Sigmoid colon (tissue), 7 donors: ENCODE results near the gene RASSF7. TPM values are rescaled to one million over a fixed set of nuclear protein-coding genes. Genes with fewer than 3 reads are reported as not detected.

ENCODE experiments used
- DNase-seq: peaks from one replicate; pipeline ENCODE4 v3.0.0-alpha.2; 2019
- H3K27ac ChIP-seq, 4 donors: fragments of 200-600 bp; sonication (generic); one replicate each; pipeline ENCODE4 v1.5.1; 2016 to 2019; ENCODE audit warnings: mild to moderate bottlenecking in 1 of 4
- H3K27me3 ChIP-seq, 3 donors: fragments of 200-600 bp; sonication (generic); one replicate each; pipeline ENCODE4 v1.5.1; 2019; ENCODE audit warnings: mild to moderate bottlenecking in 1 of 3
- H3K36me3 ChIP-seq, 4 donors: fragments of 200-600 bp; sonication (generic); one replicate each; pipeline ENCODE4 v1.5.1; 2016 to 2019
- H3K4me1 ChIP-seq, 4 donors: fragments of 200-600 bp; sonication (generic); one replicate each; pipeline ENCODE4 v1.5.1; 2017 to 2019
- H3K4me3 ChIP-seq, 4 donors: fragments of 200-600 bp; sonication (generic); one replicate each; pipeline ENCODE4 v1.5.1; 2017 to 2019; ENCODE audit warnings: mild to moderate bottlenecking in 2 of 4, moderate library complexity in 1 of 4
- H3K9me3 ChIP-seq, 4 donors: fragments of 200-600 bp in 3 of 4; sonication (generic) in 3 of 4; one replicate each; pipeline versions ENCODE4 v1.5.1 to v1.6.1; 2013 to 2019
- EP300 ChIP-seq, 4 donors: sonication (generic); formaldehyde crosslinking; IDR thresholded peaks; one replicate each; pipeline ENCODE4 v1.6.1; 2017; ENCODE audit warnings: antibody characterized with exemption in 4 of 4
- POLR2A ChIP-seq, 2 donors: fragments of 450-650 bp; IDR thresholded peaks; one replicate each; pipeline ENCODE4 v1.6.1; 2016; ENCODE audit warnings: antibody characterized with exemption in 2 of 2, mild to moderate bottlenecking in 2 of 2, moderate library complexity in 2 of 2
- POLR2AphosphoS5 ChIP-seq, 4 donors: sonication (generic); formaldehyde crosslinking; IDR thresholded peaks; one replicate each; pipeline ENCODE4 v1.6.1; 2017; ENCODE audit warnings: antibody characterized with exemption in 4 of 4
- WGBS, 2 donors: extraction: QIAGEN DNeasy Blood & Tissue Kit; methylation state at CpG; one replicate each; pipeline ENCODE4 v1.1.7; 2013; 5-methylcytosine and 5-hydroxymethylcytosine counted together
- intact Hi-C: fragments of 100-400 bp; cut with DNase I; formaldehyde crosslinking; loops from one replicate; pipeline ENCODE4 v1.15.1; 2023
- polyA plus RNA-seq, 3 donors: library from polyadenylated mRNA; stranded (reverse); fragments of 200-250 nt; gene quantifications; one replicate each; pipeline ENCODE4 v1.2.3, GENCODE V29; 2013
- total RNA-seq, 4 donors: library from RNA; depleted of rRNA; stranded (reverse); fragments of >200 nt; gene quantifications; one replicate each; pipeline ENCODE4 v1.1.0, GENCODE V29; 2016
- TF ChIP-seq, protein P1 (sequence below), 4 experiments: fragments of 450-650 bp in 3 of 4; fragments of 200-600 bp in 1 of 4; IDR thresholded peaks; one replicate each; pipeline ENCODE4 v1.5.1; 2016 to 2019; ENCODE audit warnings: antibody characterized with exemption in 4 of 4, mild to moderate bottlenecking in 3 of 4, moderate library complexity in 2 of 4
- donor health status: healthy with polysubstance abuse.
- donor health status: Bipolar disorder and iron deficiency.
- donor health status: healthy.

RASSF7 gene
- total and polyA plus RNA-seq, 7 donors: 3.0 to 122 (median 5.4) TPM

DNA sequence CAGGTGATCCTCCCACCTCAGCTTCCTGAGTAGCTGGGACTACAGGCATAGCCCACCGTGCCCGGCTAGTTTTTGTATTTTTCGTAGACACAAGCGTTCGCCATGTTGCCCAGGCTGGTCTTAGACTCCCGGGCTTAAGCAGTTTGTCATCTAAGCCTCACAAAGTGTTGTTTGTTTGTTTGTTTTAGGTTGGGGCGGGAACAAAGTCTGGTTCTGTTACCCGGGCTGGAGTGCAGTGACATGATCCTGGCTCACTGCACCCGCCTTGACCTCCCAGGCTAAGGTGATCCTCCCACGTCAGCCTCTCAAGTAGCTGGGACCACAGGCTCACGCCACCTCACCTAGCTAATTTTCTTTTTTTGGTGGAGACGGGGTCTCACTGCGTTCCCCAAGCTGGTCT, 42.4 kb downstream of the RASSF7 start:
- Histone ChIP-seq H3K27me3 (no peaks in the 10 kb centered on the region), H3K4me1 (peaks cover 0 to 6% (median 2%) of the 10 kb centered on the region in 4 donors), H3K9me3 (no peaks in the 10 kb centered on the region), H3K36me3 (peaks cover 27 to 99% (median 84%) of the 10 kb centered on the region in 4 donors), H3K27ac (no peak overlapping the region), H3K4me3 (no peak overlapping the region)
- no peak for DNase-seq
- TF ChIP-seq, protein P1, sequence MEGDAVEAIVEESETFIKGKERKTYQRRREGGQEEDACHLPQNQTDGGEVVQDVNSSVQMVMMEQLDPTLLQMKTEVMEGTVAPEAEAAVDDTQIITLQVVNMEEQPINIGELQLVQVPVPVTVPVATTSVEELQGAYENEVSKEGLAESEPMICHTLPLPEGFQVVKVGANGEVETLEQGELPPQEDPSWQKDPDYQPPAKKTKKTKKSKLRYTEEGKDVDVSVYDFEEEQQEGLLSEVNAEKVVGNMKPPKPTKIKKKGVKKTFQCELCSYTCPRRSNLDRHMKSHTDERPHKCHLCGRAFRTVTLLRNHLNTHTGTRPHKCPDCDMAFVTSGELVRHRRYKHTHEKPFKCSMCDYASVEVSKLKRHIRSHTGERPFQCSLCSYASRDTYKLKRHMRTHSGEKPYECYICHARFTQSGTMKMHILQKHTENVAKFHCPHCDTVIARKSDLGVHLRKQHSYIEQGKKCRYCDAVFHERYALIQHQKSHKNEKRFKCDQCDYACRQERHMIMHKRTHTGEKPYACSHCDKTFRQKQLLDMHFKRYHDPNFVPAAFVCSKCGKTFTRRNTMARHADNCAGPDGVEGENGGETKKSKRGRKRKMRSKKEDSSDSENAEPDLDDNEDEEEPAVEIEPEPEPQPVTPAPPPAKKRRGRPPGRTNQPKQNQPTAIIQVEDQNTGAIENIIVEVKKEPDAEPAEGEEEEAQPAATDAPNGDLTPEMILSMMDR (IDR thresholded peaks at IDR 0.05): no peak
- TF ChIP-seq EP300 (IDR thresholded peaks at IDR 0.05) (no peak), POLR2A (IDR thresholded peaks at IDR 0.05) (no peak), POLR2AphosphoS5 (IDR thresholded peaks at IDR 0.05) (no peak)
- intact Hi-C loops: no loop called here
- WGBS, 2 donors: 89 to 93% methylated on average over 13 of the region's 13 CpGs

DNA sequence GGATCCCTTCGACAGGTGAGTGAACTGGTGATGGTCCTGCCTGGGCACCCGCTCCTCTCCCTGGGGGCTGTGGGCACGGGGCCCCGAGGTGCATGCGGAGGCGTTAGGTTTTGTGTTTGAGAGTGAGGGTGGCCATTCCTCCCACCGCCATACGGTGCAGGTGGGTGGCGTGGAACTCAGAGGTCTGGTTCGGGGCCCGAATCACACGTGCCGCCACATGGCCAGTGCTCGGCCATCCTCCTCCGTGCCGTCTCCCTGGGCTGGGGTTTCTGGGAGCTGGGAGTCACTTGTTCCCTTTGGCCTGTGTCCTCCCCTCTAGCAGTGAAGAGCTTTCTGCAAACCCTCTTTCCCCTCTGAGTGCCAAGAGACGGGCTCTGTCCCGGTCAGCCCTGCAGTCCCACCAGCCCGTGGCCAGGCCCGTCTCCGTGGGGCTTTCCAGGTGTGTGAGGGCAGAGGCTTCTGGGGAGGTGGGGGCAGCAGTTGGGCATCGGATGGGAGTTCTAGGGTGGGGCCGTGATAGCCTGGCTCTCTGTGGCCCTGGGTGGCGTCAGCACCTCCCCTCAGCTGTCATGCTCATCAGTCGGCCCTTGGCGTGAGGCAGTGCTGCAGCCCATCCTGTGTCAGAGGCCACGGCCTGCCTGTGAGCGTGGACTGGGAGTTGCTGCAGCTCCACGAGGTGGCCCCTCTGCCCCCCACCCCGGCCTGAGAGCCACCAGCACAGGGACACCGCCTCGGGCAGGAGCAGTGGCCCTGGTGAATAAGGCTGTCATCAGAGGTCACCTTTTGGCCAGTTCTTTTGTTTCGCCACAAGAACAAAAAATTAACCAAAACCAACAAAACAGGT, 44.7 kb downstream of the RASSF7 start:
- peaks cover 35 to 100% (median 89%) of the 10 kb centered on the region in 4 donors for H3K36me3 ChIP-seq
- intact Hi-C loops: no loop called here

DNA sequence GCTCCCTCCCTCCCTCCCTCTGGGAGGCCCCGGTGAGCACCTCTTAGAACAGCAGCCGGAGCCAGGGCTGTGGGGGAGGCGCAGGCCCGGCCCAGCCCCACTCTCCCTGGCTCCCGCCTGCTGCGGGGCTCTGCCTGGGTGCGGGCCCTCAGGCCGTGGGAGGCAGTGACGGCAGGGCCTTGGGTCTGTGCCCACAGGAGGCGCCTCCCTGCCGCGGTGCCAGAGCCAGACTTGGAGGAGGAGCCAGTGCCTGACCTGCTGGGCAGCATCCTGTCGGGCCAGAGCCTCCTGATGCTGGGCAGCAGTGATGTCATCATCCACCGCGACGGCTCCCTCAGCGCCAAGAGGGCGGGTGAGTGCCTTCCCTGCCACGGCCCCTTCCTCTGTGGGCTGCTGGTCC, 45.5 kb downstream of the RASSF7 start:
- Histone ChIP-seq H3K27me3 (no peaks in the 10 kb centered on the region), H3K9me3 (no peaks in the 10 kb centered on the region), H3K36me3 (peaks cover 39 to 100% (median 90%) of the 10 kb centered on the region in 4 donors), H3K4me3 (no peak overlapping the region), H3K4me1 (peaks cover 0 to 6% (median 2%) of the 10 kb centered on the region in 4 donors), H3K27ac (peak overlapping the region; percentile 55 to 77 (median 64))
- TF ChIP-seq POLR2AphosphoS5 (IDR thresholded peaks at IDR 0.05) (peak in 1 of 4 donors; percentile 28), EP300 (IDR thresholded peaks at IDR 0.05) (no peak), POLR2A (IDR thresholded peaks at IDR 0.05) (no peak)
- TF ChIP-seq, protein P1 (IDR thresholded peaks at IDR 0.05): no peak
- intact Hi-C loops: no loop called here
- WGBS, 2 donors: 64 to 84% methylated on average over 19 of the region's 19 CpGs
- peak; percentile 86 for DNase-seq

More for the DNA sequence above, 44.7 kb downstream of the RASSF7 start:
- 96% methylated on average over 33 of the region's 33 CpGs for WGBS, 2 donors
- Histone ChIP-seq H3K4me1 (peaks cover 0 to 6% (median 2%) of the 10 kb centered on the region in 4 donors), H3K9me3 (no peaks in the 10 kb centered on the region), H3K4me3 (no peak overlapping the region), H3K27ac (peak overlapping the region; percentile 55 to 77 (median 64)), H3K27me3 (no peaks in the 10 kb centered on the region)
- no peak for DNase-seq
- TF ChIP-seq EP300 (IDR thresholded peaks at IDR 0.05) (no peak), POLR2A (IDR thresholded peaks at IDR 0.05) (no peak), POLR2AphosphoS5 (IDR thresholded peaks at IDR 0.05) (no peak)
- TF ChIP-seq, protein P1 (IDR thresholded peaks at IDR 0.05): no peak

DNA sequence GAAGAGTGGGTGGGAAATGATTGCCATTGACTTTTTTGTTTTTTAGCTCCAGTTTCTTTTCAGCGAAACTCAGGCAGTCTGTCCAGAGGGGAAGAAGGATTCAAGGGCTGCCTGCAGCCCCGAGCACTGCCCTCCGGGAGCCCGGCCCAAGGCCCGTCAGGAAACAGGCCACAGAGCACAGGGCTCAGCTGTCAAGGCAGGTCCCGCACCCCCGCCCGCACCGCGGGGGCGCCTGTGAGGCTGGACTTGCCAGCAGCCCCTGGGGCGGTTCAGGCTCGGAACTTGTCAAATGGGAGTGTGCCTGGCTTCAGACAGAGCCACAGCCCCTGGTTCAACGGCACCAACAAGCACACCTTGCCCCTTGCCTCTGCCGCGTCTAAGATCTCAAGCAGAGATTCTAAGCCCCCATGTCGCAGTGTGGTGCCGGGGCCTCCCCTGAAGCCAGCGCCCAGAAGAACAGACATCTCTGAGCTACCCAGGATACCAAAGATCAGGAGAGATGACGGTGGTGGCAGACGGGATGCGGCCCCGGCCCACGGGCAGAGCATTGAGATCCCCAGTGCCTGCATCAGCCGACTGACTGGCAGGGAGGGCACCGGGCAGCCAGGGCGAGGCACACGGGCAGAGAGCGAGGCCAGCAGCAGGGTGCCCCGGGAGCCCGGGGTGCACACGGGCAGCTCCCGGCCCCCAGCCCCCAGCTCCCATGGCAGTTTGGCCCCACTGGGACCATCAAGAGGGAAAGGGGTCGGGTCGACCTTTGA, 46.4 kb downstream of the RASSF7 start:
- intact Hi-C loops: no loop called here
- Histone ChIP-seq H3K36me3 (peaks cover 34 to 100% (median 88%) of the 10 kb centered on the region in 4 donors), H3K27ac (peak overlapping the region in 2 of 4 donors; percentile 55 to 77)

More for the DNA sequence above, 46.4 kb downstream of the RASSF7 start:
- H3K9me3 ChIP-seq: no peaks in the 10 kb centered on the region
- TF ChIP-seq POLR2A (IDR thresholded peaks at IDR 0.05): no peak
- TF ChIP-seq, protein P1 (IDR thresholded peaks at IDR 0.05): no peak
- no peak for TF ChIP-seq POLR2AphosphoS5 (IDR thresholded peaks at IDR 0.05)
- TF ChIP-seq EP300 (IDR thresholded peaks at IDR 0.05): no peak
- DNase-seq: no peak
- H3K27me3 ChIP-seq: no peaks in the 10 kb centered on the region
- no peak overlapping the region for H3K4me3 ChIP-seq
- peaks cover 0 to 6% (median 2%) of the 10 kb centered on the region in 4 donors for H3K4me1 ChIP-seq
- WGBS, 2 donors: 93 to 94% methylated on average over 35 of the region's 35 CpGs
